ENCODE data around the gene SELENOM.

- no peak for TF ChIP-seq ZNF121 (CRISPR knock-in tag; IDR thresholded peaks at IDR 0.05)
- no peak for TF ChIP-seq CTCF (IDR thresholded peaks at IDR 0.05)
- TF ChIP-seq FOXK1 (CRISPR knock-in tag; IDR thresholded peaks at IDR 0.05), result no peak
- TF ChIP-seq TCF7 (CRISPR knock-in tag; IDR thresholded peaks at IDR 0.05; ENCODE audit: low read depth), result no peak
- TF ChIP-seq NFE2L1 (CRISPR knock-in tag; IDR thresholded peaks at IDR 0.05), result no peak
- no peak for TF ChIP-seq TEAD4 (CRISPR knock-in tag; IDR thresholded peaks at IDR 0.05)
- TF ChIP-seq, protein P1, sequence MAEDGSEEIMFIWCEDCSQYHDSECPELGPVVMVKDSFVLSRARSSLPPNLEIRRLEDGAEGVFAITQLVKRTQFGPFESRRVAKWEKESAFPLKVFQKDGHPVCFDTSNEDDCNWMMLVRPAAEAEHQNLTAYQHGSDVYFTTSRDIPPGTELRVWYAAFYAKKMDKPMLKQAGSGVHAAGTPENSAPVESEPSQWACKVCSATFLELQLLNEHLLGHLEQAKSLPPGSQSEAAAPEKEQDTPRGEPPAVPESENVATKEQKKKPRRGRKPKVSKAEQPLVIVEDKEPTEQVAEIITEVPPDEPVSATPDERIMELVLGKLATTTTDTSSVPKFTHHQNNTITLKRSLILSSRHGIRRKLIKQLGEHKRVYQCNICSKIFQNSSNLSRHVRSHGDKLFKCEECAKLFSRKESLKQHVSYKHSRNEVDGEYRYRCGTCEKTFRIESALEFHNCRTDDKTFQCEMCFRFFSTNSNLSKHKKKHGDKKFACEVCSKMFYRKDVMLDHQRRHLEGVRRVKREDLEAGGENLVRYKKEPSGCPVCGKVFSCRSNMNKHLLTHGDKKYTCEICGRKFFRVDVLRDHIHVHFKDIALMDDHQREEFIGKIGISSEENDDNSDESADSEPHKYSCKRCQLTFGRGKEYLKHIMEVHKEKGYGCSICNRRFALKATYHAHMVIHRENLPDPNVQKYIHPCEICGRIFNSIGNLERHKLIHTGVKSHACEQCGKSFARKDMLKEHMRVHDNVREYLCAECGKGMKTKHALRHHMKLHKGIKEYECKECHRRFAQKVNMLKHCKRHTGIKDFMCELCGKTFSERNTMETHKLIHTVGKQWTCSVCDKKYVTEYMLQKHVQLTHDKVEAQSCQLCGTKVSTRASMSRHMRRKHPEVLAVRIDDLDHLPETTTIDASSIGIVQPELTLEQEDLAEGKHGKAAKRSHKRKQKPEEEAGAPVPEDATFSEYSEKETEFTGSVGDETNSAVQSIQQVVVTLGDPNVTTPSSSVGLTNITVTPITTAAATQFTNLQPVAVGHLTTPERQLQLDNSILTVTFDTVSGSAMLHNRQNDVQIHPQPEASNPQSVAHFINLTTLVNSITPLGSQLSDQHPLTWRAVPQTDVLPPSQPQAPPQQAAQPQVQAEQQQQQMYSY (CRISPR knock-in tag; IDR thresholded peaks at IDR 0.05), result no peak
- no peak for TF ChIP-seq FOXJ3 (CRISPR knock-in tag; IDR thresholded peaks at IDR 0.05; ENCODE audit: borderline replicate concordance)
- no peak for TF ChIP-seq ZSCAN18 (CRISPR knock-in tag; IDR thresholded peaks at IDR 0.05)
These were observed 33.4 kb upstream of the SELENOM start for GRCh38 chr22:31140746-31141145.
